ENCODE data around the gene CKAP4. TPM values are rescaled to one million over a fixed set of nuclear protein-coding genes. Genes with fewer than 3 reads are reported as not detected.

The CKAP4 gene
- polyA plus RNA-seq, 2 of the 4 experiments (the other 2 are of a cell fraction) = 70.4 to 108 TPM

- DNase-seq (ENCODE audit: low read depth in 1 of 2, low spot score in 1 of 2) (no peak), ATAC-seq (no peak), FAIRE-seq (no peak)
- peaks cover 20% of the 10 kb centered on the region for H3K4me1 ChIP-seq
- ChIA-PET CTCF (interaction anchor here (1.2 to 5.6 kb wide), 3 partner anchors 13 to 58 kb away, joined by 3 to 43 read pairs (median 3); no protein-coding TSS in a partner anchor), POLR2A (no interaction called here)
- H3K4me3 ChIP-seq = no peak overlapping the region
- H3K27ac ChIP-seq = peak overlapping the region in 1 of 2 experiments; percentile 36; a peak in 1 of 6 replicates
- TF ChIP-seq FOXS1 (CRISPR knock-in tag; IDR thresholded peaks at IDR 0.05) = no peak
- TF ChIP-seq SREBF2 (IDR thresholded peaks at IDR 0.05) = no peak
- 64% methylated on average over 10 of the region's 10 CpGs for WGBS (ENCODE audit: missing lambda C conversion rate)
- peaks cover 11% of the 10 kb centered on the region; the same call in 2 of the 3 replicates for H3K9me3 ChIP-seq
- no peak overlapping the region for H3K4me2 ChIP-seq
These were observed 36.7 kb upstream of the CKAP4 start for GRCh38 chr12:106284358-106285105.

- ATAC-seq (peak; percentile 77 to 91), DNase-seq (ENCODE audit: low read depth in 1 of 2, low spot score in 1 of 2) (peak; percentile 62 to 83), FAIRE-seq (no peak)
- no peak overlapping the region for H3K4me2 ChIP-seq
- H3K27ac ChIP-seq = peak overlapping the region in 1 of 2 experiments; percentile 11; a peak in 1 of 6 replicates
- H3K9me3 ChIP-seq = peaks cover 6% of the 10 kb centered on the region; the same call in 2 of the 3 replicates
- H3K4me3 ChIP-seq = no peak overlapping the region
- 13% methylated on average over 7 of the region's 7 CpGs for WGBS (ENCODE audit: missing lambda C conversion rate)
- POLR2A ChIA-PET = no interaction called here
- peaks cover 4% of the 10 kb centered on the region for H3K4me1 ChIP-seq
- CTCF ChIA-PET = interaction anchor here (0.6 to 5.6 kb wide), 24 partner anchors 9 to 989 kb away, joined by 3 to 43 read pairs (median 4); partner anchors contain the start of gene POLR3B
- no peak for TF ChIP-seq RNF2 (IDR thresholded peaks at IDR 0.05; ENCODE audit: borderline replicate concordance, low read depth)
- TF ChIP-seq FOSB (CRISPR knock-in tag; IDR thresholded peaks at IDR 0.05) = no peak
- TF ChIP-seq ZFP36 (IDR thresholded peaks at IDR 0.05; ENCODE audit: borderline replicate concordance, partially characterized antibody) = no peak
- TF ChIP-seq ZSCAN20 (CRISPR knock-in tag; IDR thresholded peaks at IDR 0.05) = no peak
- TF ChIP-seq TFCP2L1 (CRISPR knock-in tag; IDR thresholded peaks at IDR 0.05) = no peak
- TF ChIP-seq RAD21 (conservative IDR thresholded peaks at IDR 0.05 in 1 of 2, IDR thresholded peaks at IDR 0.05 in 1 of 2) = peak; percentile 66 to 87
- TF ChIP-seq CBX2 (IDR thresholded peaks at IDR 0.05; ENCODE audit: borderline replicate concordance, low read depth) = no peak
- TF ChIP-seq, protein P1, sequence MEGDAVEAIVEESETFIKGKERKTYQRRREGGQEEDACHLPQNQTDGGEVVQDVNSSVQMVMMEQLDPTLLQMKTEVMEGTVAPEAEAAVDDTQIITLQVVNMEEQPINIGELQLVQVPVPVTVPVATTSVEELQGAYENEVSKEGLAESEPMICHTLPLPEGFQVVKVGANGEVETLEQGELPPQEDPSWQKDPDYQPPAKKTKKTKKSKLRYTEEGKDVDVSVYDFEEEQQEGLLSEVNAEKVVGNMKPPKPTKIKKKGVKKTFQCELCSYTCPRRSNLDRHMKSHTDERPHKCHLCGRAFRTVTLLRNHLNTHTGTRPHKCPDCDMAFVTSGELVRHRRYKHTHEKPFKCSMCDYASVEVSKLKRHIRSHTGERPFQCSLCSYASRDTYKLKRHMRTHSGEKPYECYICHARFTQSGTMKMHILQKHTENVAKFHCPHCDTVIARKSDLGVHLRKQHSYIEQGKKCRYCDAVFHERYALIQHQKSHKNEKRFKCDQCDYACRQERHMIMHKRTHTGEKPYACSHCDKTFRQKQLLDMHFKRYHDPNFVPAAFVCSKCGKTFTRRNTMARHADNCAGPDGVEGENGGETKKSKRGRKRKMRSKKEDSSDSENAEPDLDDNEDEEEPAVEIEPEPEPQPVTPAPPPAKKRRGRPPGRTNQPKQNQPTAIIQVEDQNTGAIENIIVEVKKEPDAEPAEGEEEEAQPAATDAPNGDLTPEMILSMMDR (IDR thresholded peaks at IDR 0.05) = peak; percentile 69
- no peak for TF ChIP-seq MYC (IDR thresholded peaks at IDR 0.05; ENCODE audit: borderline replicate concordance, low read length)
- TF ChIP-seq NFE2L2 (conservative IDR thresholded peaks at IDR 0.05; ENCODE audit: low read length) = no peak
- peak; percentile 74 for TF ChIP-seq SMC3 (IDR thresholded peaks at IDR 0.05)
- TF ChIP-seq REST (IDR thresholded peaks at IDR 0.05) = no peak
- TF ChIP-seq NPAS2 (CRISPR knock-in tag; IDR thresholded peaks at IDR 0.05; ENCODE audit: borderline replicate concordance) = no peak
- TF ChIP-seq HMGXB4 (CRISPR knock-in tag; IDR thresholded peaks at IDR 0.05; ENCODE audit: borderline replicate concordance) = no peak
- TF ChIP-seq JUN (IDR thresholded peaks at IDR 0.05) = no peak
- no peak for TF ChIP-seq JUNB (IDR thresholded peaks at IDR 0.05)
These were observed 34.8 kb upstream of the CKAP4 start for GRCh38 chr12:106282457-106283097.
